ENCODE measurements around the gene PHF13.

PHF13 gene

DNA sequence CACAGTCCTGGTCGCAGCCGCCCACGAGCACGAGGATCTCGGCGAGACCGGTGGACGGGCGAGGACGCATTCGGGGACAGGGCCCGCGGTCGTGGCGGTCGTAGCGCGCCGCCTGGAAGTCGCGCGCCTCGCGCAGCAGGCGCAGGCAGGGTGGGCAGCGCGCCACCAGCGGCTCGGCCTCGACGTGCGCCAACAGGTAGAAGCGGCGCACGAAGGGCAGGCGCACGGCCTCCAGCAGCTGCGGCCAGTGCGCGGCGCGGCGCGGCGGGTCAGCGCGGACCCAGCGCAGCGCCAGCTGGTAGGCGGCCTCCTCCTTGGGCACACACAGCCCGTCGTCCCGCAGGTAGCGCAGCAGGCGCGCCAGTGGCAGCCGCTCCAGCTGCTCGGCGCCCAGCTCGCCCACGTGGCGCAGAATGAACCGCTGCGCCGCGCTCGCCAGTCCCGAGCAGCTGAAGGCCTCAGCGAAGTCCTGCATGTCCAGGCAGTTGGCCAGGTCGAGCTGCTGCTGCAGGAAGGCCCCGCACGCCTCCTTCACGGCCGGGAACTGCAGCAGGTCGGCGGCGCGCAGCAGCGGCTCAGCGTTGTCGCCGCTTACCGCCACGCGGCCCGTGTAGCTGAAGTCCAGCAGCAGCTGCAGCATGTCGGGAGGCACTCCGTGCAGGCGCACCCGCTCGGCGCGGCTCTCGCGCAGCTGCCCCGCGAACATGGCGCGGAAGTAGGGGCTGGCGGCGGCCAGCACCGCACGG is 11.4 kb upstream of the PHF13 start:
- no peak for DNase-seq (ENCODE audit: low read depth in 2 of 2)

GRCh38 chr1:6602669-6603237 is 10.8 kb upstream of the PHF13 start, which contains the start of gene KLHL21:
Gene KLHL21, minus strand, starts transcription at chr1:6602869. Its CDS starts 52 bp downstream, at chr1:6602817.
- peak; percentile 74 to 76 for DNase-seq (ENCODE audit: low read depth in 2 of 2)

GRCh38 chr1:6603238-6603914 is 10.2 kb upstream of the PHF13 start:
- peak in 1 of 2 donors; percentile 16 for DNase-seq (ENCODE audit: low read depth in 2 of 2)

GRCh38 chr1:6603915-6604558 is 9.5 kb upstream of the PHF13 start:
- DNase-seq (ENCODE audit: low read depth in 2 of 2) = no peak

GRCh38 chr1:6612641-6613360 is 730 bp upstream of the PHF13 start:
- DNase-seq (ENCODE audit: low read depth in 2 of 2) = no peak

DNA sequence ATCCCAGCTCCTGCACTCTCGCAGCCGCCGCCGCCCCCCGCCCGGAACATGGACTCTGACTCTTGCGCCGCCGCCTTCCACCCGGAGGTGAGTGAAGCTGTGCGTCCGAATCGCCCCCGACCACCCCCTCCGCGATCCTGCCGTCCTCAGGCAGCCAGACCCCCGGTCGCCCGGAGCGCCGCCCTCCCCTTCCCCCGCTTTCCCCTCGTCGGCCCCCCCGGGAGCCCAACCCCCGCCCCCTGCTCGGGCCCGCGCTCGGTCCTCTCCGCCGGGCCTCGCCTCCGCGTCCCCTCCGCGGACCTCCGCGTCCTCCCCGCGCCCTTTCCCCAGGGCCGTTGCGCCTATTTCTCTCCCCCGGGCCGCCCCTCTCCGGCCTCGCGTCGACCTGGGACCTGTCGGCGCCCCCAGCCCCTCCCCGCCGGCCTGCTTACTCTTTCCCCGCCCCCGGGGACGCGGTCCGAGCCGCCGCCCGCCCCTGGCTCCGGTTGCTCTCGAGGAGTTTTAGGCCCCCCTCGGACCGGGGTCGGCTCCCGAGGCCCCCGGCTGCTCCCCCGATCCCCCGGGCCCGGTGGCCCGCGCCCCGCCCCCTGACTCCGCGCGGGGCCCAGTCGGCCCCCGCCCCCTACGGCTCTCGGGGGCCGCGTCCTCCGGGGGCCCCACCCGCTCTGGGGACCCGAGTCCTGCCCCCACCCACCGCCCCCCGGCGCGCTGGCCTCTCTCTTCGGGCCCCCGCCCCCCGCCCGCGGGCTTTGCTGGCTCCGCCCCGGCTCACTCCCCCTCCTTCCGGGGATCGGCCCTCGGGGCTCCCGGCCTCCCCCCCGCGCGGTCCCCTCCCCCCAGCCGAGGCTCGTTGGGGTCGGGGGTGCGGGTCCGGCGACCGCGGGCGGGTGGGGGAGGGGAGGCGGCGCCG is 743 bp downstream of the PHF13 start:
- DNase-seq (ENCODE audit: low read depth in 2 of 2) = peak in 1 of 2 donors; percentile 56

- DNase-seq (ENCODE audit: low read depth in 2 of 2) = no peak
Measured at GRCh38 chr1:6614929-6615785, 1.6 kb downstream of the PHF13 start.

- no peak for DNase-seq (ENCODE audit: low read depth in 2 of 2)
Measured at GRCh38 chr1:6619045-6619444, 5.5 kb downstream of the PHF13 start.

DNA sequence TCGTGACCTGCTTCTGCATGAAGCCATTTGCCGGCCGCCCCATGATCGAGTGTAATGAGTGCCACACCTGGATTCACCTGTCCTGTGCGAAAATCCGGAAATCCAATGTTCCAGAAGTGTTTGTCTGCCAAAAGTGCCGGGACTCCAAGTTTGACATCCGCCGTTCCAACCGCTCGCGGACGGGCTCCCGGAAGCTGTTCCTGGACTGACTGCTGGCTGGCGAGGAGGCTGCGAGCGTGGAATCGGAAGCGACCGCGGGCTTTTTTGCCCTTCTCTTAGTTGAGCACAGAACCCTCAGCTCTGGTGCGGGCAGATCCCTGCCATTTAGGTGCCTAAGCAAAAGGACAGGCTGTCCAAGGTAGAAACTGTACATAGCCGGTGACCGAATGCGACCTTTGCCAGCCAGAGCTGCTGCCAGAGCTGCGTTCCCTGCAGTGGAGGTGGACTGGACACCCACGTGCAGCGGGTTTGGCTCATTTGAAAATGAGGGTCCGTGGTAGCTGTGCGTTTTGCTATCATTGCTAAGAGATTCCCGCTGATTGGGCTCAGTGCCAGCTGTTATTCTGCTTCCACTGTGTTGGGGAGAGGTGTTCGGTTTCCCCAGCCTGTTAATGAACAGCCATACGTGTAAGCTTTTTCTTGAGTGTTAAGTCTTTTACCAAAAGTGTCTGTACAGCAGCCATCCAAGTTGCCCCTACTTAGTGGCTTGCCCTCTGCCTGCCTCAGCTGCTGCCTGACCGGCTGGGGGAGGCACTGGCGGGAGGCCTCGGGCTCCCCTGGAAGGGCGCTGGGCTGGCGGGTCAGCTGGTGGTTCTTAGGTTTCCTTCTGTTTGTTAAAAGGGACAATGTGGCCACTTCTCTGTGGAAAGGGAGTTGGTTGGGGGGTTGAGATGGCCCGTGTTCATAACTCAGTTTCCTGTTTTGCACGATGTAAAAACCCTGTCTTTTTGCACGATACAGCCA is 8.2 kb downstream of the PHF13 start:
- DNase-seq (ENCODE audit: low read depth in 2 of 2) = no peak

DNA sequence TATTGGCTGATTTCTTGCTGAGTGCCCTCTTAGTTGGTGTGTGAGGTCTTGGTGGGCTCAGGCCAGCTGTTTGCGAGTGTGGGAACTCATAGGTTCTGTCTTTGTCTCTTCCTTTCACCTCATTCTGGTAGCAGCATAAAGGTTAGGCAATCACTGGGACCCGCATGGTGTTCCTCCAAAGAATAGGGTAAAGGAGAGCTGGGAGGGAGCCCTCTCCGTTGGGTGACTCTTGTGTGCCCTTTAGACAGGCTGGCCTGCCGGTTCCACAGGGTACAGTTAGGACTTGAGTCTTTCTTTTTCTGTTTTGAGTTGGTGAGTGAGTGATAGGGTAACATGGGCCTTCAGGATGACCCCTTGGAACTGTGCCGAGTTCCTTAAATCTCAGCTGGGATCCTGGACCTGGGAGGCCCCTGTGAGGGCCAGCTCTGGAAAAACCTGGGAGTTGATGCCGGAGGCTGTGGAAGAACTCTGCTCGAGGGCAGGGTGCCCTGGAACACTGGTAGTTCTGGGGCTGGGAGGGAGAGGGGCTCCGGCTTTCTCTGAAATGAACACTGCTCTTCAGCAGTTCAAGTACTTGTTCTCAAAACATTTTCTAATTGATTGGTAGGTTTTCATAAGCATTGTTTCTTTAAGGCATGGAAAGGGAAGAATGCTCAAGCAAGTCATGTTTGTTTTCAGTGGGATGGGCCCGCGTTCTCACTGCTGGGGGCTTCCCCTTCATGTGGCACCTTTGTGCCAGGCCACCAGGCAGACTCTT is 9.0 kb downstream of the PHF13 start:
- DNase-seq (ENCODE audit: low read depth in 2 of 2) = no peak

DNA sequence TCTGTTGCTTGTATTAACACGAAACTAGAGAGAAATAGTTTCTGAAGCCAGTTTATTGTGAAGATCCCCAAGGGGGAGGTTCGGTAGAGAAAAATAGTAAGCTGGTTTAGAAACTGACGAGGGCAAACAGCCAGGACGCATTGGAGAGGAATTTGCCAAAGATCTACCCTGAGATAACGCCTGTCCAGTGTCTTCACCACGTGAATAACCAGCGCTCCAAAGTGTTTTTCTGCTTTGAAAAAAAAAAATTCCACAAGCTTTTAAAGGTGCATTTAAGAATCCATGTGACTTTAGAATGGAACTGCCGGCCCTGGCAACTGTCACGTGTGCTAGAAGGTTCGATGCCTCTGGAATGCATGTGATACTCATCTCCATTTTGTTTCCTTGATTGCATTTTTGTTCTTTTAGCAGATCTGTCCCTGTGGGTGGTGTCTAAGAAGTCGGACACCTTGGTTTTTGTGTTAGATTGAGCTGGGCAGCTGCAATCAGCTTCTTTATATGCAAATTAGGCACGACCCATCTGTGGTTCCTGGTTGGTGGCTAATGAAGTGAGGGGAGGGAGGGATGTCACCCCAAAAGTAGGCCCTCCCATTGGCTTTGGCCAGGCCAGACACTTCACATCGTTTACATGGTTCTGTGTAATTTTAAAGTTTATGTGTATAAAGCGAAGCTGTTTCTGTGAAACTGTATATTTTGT is 9.9 kb downstream of the PHF13 start:
- no peak for DNase-seq (ENCODE audit: low read depth in 2 of 2)

DNA sequence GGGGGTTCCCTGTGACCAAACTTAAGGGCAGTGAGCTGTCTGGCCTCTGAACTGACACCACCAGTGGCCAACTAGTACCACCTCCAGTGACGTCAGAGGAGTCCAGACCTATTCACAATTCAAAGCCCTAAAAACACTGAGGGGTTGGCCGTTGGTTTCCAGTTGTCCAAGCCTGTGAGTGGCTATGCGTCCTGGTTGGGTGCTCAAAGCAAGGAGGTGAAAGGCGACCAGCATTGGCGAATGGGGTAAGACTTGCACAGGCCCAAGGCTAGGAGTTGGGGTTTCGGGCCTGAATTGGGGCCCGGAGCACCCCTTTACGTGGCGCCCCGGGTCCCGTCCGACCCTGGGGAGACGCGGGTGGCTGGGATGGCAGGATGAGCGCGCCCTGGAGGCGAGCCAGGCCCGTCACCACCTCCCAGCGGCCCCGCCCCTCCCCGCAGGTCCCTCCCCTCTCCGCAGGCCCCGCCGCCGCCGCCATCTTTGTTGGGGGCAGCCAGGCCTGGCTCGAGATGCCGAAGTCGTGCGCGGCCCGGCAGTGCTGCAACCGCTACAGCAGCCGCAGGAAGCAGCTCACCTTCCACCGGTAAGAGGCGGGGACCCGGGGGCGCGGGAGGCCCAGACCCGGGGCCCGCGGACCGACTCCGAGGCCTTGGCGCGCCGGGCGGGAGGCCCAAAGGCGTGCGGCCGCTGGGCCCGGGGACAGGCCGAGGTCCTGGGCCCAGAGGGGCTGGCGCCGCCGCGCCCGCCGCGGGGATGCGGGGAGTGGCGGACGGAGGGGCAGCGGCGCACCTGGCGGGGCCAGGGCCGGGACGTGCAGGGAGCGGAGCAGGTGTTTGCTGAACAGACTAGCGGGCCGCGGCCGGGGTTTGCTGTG is 11.4 kb downstream of the PHF13 start, which contains the start of gene THAP3:
THAP3 (plus strand) TSS at position 159 of the 874 bp plus-strand sequence; CDS start at position 510, 351 bp downstream.
- peak; percentile 82 to 91 for DNase-seq (ENCODE audit: low read depth in 2 of 2)

DNA sequence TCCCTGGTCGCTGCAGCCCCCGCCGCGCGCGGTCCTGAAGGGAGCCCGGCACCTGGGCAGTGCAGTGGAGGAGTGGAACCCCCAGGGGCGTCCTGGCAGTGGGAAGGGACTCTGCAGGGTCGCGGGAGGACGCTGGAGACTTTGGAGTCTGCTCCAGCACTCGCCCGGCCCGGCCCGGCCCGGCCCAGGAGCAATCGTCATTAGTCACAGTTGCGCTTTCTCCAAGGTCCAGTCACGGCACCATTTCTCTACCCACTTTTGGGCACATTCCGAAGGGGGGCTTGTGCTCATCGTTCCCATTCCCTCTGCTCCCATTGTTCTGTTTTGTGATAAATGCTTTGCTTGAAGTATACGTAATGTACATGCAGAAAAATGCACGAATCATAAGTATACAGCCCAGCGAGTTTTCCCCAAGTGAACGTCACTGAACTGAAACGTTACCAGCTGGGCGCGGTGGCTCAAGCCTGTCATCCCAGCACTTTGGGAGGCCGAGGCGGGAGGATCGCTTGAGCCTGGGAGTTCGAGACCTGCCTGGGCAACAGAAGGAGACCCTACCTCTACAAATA is 12.1 kb downstream of the PHF13 start:
- DNase-seq (ENCODE audit: low read depth in 2 of 2) = no peak

DNA sequence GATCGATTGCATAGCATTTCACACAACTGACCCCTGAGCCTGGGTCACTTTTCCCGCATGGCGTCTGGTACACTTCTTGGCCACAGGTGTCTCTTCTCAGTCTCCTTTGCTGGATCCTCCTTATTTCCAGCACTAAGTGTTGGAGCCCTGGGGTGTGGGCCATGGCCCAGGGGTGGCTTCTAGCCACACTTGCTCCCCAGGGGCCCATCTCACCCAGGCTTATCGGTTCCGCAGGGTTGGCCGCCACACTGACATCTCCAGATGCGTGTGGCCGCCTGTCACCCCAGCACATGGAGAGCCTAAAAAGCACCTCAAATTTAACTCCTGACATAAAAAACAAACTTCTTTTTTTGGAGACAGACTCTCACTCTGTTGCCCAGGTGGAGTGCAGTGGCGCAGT is 13.5 kb downstream of the PHF13 start:
- no peak for DNase-seq (ENCODE audit: low read depth in 2 of 2)

DNA sequence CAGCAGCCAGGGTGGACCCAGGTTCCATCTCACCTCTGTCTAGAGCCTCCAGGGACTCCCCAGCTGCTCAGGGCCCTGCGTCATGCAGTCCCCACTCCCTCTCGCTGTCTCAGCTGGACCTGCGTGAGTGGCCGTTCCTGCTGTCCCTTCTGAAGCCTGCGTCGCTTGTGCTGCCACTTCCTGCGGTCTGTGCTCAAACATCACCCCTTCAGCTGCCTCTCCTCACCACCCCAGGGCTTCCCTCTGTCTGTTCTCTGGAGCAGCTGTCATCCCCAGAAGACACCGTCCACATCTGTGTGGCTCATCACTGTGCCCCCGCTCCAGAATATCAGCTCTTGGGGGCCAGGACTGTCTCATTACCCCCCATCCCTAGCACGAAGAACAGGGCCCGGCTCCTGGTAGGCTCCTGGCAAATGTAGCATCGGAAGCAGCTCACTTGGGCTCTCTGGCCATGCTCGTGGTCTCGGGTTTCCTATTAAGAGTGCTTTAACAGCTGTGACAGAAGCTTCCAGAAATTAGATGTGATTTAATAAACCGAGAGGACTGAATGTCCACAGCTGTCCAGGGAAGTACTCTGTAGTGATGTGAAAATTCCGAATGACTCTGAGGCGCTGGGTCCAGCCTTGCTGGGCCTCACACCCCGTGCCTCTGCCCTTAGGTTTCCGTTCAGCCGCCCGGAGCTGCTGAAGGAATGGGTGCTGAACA is 14.5 kb downstream of the PHF13 start:
- no peak for DNase-seq (ENCODE audit: low read depth in 2 of 2)
